ENCODE measurements around the gene STRADB. TPM values are rescaled to one million over a fixed set of nuclear protein-coding genes. Genes with fewer than 3 reads are reported as not detected.
"Not testable (repeated sequence)": the region's sequence is repeated elsewhere in the genome, so short reads cannot be mapped to it uniquely, and the experiment has no call there.

STRADB gene
- total RNA-seq, 2 experiments from 2014 or later: 17.6 to 19.1 TPM

- H3K27me3 Mint-ChIP-seq (ENCODE audit: low read depth): no peaks in the 10 kb centered on the region
- H3K9me3 Mint-ChIP-seq: peaks cover 6% of the 10 kb centered on the region
- H3K4me1 Mint-ChIP-seq (ENCODE audit: low read depth): peaks cover 51% of the 10 kb centered on the region
- H3K36me3 Mint-ChIP-seq (ENCODE audit: low read depth): peaks cover 4% of the 10 kb centered on the region
- no peak for DNase-seq
- H3K4me3 Mint-ChIP-seq: peak overlapping the region; percentile 56
- CTCF ChIA-PET: interaction anchor here (0.6 to 1.5 kb wide), 2 partner anchors 201 to 499 kb away, joined by 3 to 4 read pairs; no protein-coding TSS in a partner anchor
- intact Hi-C loops (cut with micrococcal nuclease): loop anchor here (1.0 to 5.0 kb wide), 4 partner anchors 15 to 599 kb away; partner anchors contain the start of genes ALS2, CASP8 and FZD7
- H3K27ac Mint-ChIP-seq: peak overlapping the region; percentile 96
Observed at GRCh38 chr2:201432621-201433393, 18.7 kb upstream of the STRADB start.

GRCh38 chr2:201433394-201433995, 18.0 kb upstream of the STRADB start:
- H3K27ac Mint-ChIP-seq: peak overlapping the region; percentile 68
- H3K36me3 Mint-ChIP-seq (ENCODE audit: low read depth): peaks cover 4% of the 10 kb centered on the region
- CTCF ChIA-PET: interaction anchor here (1.2 kb wide), 1 partner anchor 197 kb away, joined by 3 read pairs; no protein-coding TSS in a partner anchor
- intact Hi-C loops (cut with micrococcal nuclease): loop anchor here (5.0 kb wide), 3 partner anchors 171 to 599 kb away; partner anchors contain the start of genes ALS2, CASP8 and FZD7
- peaks cover 2% of the 10 kb centered on the region for H3K9me3 Mint-ChIP-seq
- DNase-seq: no peak
- H3K4me1 Mint-ChIP-seq (ENCODE audit: low read depth): peaks cover 51% of the 10 kb centered on the region
- H3K27me3 Mint-ChIP-seq (ENCODE audit: low read depth): no peaks in the 10 kb centered on the region
- H3K4me3 Mint-ChIP-seq: no peak overlapping the region

- Mint-ChIP-seq H3K9me3 (no peaks in the 10 kb centered on the region), H3K4me3 (no peak overlapping the region), H3K27me3 (ENCODE audit: low read depth) (no peaks in the 10 kb centered on the region), H3K4me1 (ENCODE audit: low read depth) (peaks cover 54% of the 10 kb centered on the region), H3K36me3 (ENCODE audit: low read depth) (peaks cover 5% of the 10 kb centered on the region), H3K27ac (no peak overlapping the region)
- DNase-seq: no peak
- CTCF ChIA-PET: no interaction called here
- intact Hi-C loops (cut with micrococcal nuclease): no loop called here
Observed at GRCh38 chr2:201436141-201436540, 15.4 kb upstream of the STRADB start.

GRCh38 chr2:201439336-201439922, 12.1 kb upstream of the STRADB start:
- CTCF ChIA-PET: interaction anchor here (1.3 kb wide), 1 partner anchor 12 kb away, joined by 4 read pairs; the partner anchor contains the start of genes STRADB and TRAK2
- DNase-seq; H3K27me3 Mint-ChIP-seq (ENCODE audit: low read depth); H3K9me3 Mint-ChIP-seq; intact Hi-C loops (cut with micrococcal nuclease); H3K27ac Mint-ChIP-seq; H3K36me3 Mint-ChIP-seq (ENCODE audit: low read depth); H3K4me3 Mint-ChIP-seq: not testable (repeated sequence)
- peaks cover 30% of the 10 kb centered on the region for H3K4me1 Mint-ChIP-seq (ENCODE audit: low read depth)

- Mint-ChIP-seq H3K4me3 (no peak overlapping the region), H3K36me3 (ENCODE audit: low read depth) (peaks cover 5% of the 10 kb centered on the region), H3K27me3 (ENCODE audit: low read depth) (no peaks in the 10 kb centered on the region), H3K27ac (no peak overlapping the region), H3K4me1 (ENCODE audit: low read depth) (peaks cover 28% of the 10 kb centered on the region), H3K9me3 (no peaks in the 10 kb centered on the region)
- DNase-seq: no peak
- CTCF ChIA-PET: interaction anchor here (0.7 to 1.3 kb wide), 2 partner anchors 11 to 14 kb away, joined by 3 to 4 read pairs; partner anchors contain the start of genes STRADB and TRAK2
- intact Hi-C loops (cut with micrococcal nuclease): no loop called here
Observed at GRCh38 chr2:201440182-201440581, 11.4 kb upstream of the STRADB start.

GRCh38 chr2:201441409-201441808, 10.1 kb upstream of the STRADB start:
- Mint-ChIP-seq H3K9me3 (no peaks in the 10 kb centered on the region), H3K4me1 (ENCODE audit: low read depth) (peaks cover 32% of the 10 kb centered on the region), H3K27ac (no peak overlapping the region), H3K4me3 (no peak overlapping the region), H3K36me3 (ENCODE audit: low read depth) (peaks cover 2% of the 10 kb centered on the region), H3K27me3 (ENCODE audit: low read depth) (no peaks in the 10 kb centered on the region)
- intact Hi-C loops (cut with micrococcal nuclease): no loop called here
- no peak for DNase-seq
- CTCF ChIA-PET: interaction anchor here (0.6 kb wide), 2 partner anchors 397 to 867 kb away, joined by 3 read pairs; no protein-coding TSS in a partner anchor

GRCh38 chr2:201444746-201445465, 6.6 kb upstream of the STRADB start:
- CTCF ChIA-PET: interaction anchor here (1.2 to 1.5 kb wide), 2 partner anchors 10 to 22 kb away, joined by 3 to 6 read pairs; no protein-coding TSS in a partner anchor
- H3K4me1 Mint-ChIP-seq (ENCODE audit: low read depth): peaks cover 53% of the 10 kb centered on the region
- no peak for DNase-seq
- no peak overlapping the region for H3K4me3 Mint-ChIP-seq
- intact Hi-C loops (cut with micrococcal nuclease): no loop called here
- no peak overlapping the region for H3K27ac Mint-ChIP-seq
- no peaks in the 10 kb centered on the region for H3K27me3 Mint-ChIP-seq (ENCODE audit: low read depth)
- H3K9me3 Mint-ChIP-seq: no peaks in the 10 kb centered on the region
- H3K36me3 Mint-ChIP-seq (ENCODE audit: low read depth): peaks cover 5% of the 10 kb centered on the region

GRCh38 chr2:201447086-201447485, 4.5 kb upstream of the STRADB start:
- Mint-ChIP-seq H3K4me3 (peak overlapping the region; percentile 23), H3K4me1 (ENCODE audit: low read depth) (peaks cover 55% of the 10 kb centered on the region), H3K27me3 (ENCODE audit: low read depth) (no peaks in the 10 kb centered on the region), H3K9me3 (no peaks in the 10 kb centered on the region), H3K27ac (peak overlapping the region; percentile 93), H3K36me3 (ENCODE audit: low read depth) (peaks cover 5% of the 10 kb centered on the region)
- DNase-seq: no peak
- CTCF ChIA-PET: interaction anchor here (0.7 to 1.9 kb wide), 5 partner anchors 12 to 745 kb away, joined by 3 to 5 read pairs (median 3); no protein-coding TSS in a partner anchor
- intact Hi-C loops (cut with micrococcal nuclease): no loop called here

- DNase-seq: peak; percentile 48
- Mint-ChIP-seq H3K4me3 (peak overlapping the region; percentile 60), H3K4me1 (ENCODE audit: low read depth) (peaks cover 61% of the 10 kb centered on the region), H3K27me3 (ENCODE audit: low read depth) (no peaks in the 10 kb centered on the region), H3K9me3 (no peaks in the 10 kb centered on the region), H3K27ac (peak overlapping the region; percentile 93), H3K36me3 (ENCODE audit: low read depth) (peaks cover 5% of the 10 kb centered on the region)
- intact Hi-C loops (cut with micrococcal nuclease): loop anchor here (1.0 kb wide), 3 partner anchors 16 to 188 kb away; partner anchors contain the start of gene CASP8
- CTCF ChIA-PET: interaction anchor here (0.9 to 1.7 kb wide), 2 partner anchors 13 to 34 kb away, joined by 3 to 4 read pairs; no protein-coding TSS in a partner anchor
Observed at GRCh38 chr2:201448061-201448460, 3.5 kb upstream of the STRADB start.

GRCh38 chr2:201448701-201449100, 2.8 kb upstream of the STRADB start:
- CTCF ChIA-PET: interaction anchor here (0.7 to 1.7 kb wide), 3 partner anchors 14 to 40 kb away, joined by 3 to 4 read pairs (median 3); no protein-coding TSS in a partner anchor
- DNase-seq: peak; percentile 56
- Mint-ChIP-seq H3K27ac (peak overlapping the region; percentile 93), H3K4me3 (peak overlapping the region; percentile 50), H3K27me3 (ENCODE audit: low read depth) (no peaks in the 10 kb centered on the region), H3K9me3 (no peaks in the 10 kb centered on the region), H3K4me1 (ENCODE audit: low read depth) (peaks cover 64% of the 10 kb centered on the region), H3K36me3 (ENCODE audit: low read depth) (peaks cover 5% of the 10 kb centered on the region)
- intact Hi-C loops (cut with micrococcal nuclease): loop anchor here (1.0 kb wide), 3 partner anchors 16 to 188 kb away; partner anchors contain the start of gene CASP8

- peak overlapping the region; percentile 95 for H3K4me3 Mint-ChIP-seq
- peaks cover 56% of the 10 kb centered on the region for H3K4me1 Mint-ChIP-seq (ENCODE audit: low read depth)
- no peaks in the 10 kb centered on the region for H3K27me3 Mint-ChIP-seq (ENCODE audit: low read depth)
- intact Hi-C loops (cut with micrococcal nuclease): loop anchor here (1.0 to 5.0 kb wide), 13 partner anchors 31 to 926 kb away; partner anchors contain the start of genes BMPR2, BZW1, CASP10 and FZD7
- DNase-seq: no peak
- CTCF ChIA-PET: interaction anchor here (0.6 to 1.9 kb wide), 8 partner anchors 11 to 307 kb away, joined by 3 to 4 read pairs (median 4); no protein-coding TSS in a partner anchor
- H3K9me3 Mint-ChIP-seq: no peaks in the 10 kb centered on the region
- peaks cover 5% of the 10 kb centered on the region for H3K36me3 Mint-ChIP-seq (ENCODE audit: low read depth)
- H3K27ac Mint-ChIP-seq: peak overlapping the region; percentile 94
Observed at GRCh38 chr2:201450954-201451291, 617 bp upstream of the STRADB start.
